Measurements from ENCODE around the gene PDZD2. TPM values are rescaled to one million over a fixed set of nuclear protein-coding genes. Genes with fewer than 3 reads are reported as not detected.

Gene PDZD2
- polyA plus RNA-seq, 3 donors = 16.9 to 20.2 (median 18.3) TPM

GRCh38 chr5:31807789-31808540 lies 169.0 kb downstream of the PDZD2 start:
- DNase-seq (ENCODE audit: low read depth in 3 of 3, low spot score in 2 of 3) = no peak

- DNase-seq (ENCODE audit: low read depth in 3 of 3, low spot score in 2 of 3) = peak; percentile 57 to 71 (median 63)
Measured at GRCh38 chr5:31809050-31809870, 170.3 kb downstream of the PDZD2 start.

GRCh38 chr5:31811210-31811609 lies 172.3 kb downstream of the PDZD2 start:
- DNase-seq (ENCODE audit: low read depth in 3 of 3, low spot score in 2 of 3) = no peak

- DNase-seq (ENCODE audit: low read depth in 3 of 3, low spot score in 2 of 3) = no peak
Measured at GRCh38 chr5:31815376-31815775, 176.4 kb downstream of the PDZD2 start.

GRCh38 chr5:31819926-31820516 lies 181.1 kb downstream of the PDZD2 start:
- DNase-seq (ENCODE audit: low read depth in 3 of 3, low spot score in 2 of 3) = no peak

GRCh38 chr5:31823472-31823871 lies 184.5 kb downstream of the PDZD2 start:
- no peak for DNase-seq (ENCODE audit: low read depth in 3 of 3, low spot score in 2 of 3)

- DNase-seq (ENCODE audit: low read depth in 3 of 3, low spot score in 2 of 3) = no peak
Measured at GRCh38 chr5:31824869-31825517, 186.1 kb downstream of the PDZD2 start.

GRCh38 chr5:31825518-31826068 lies 186.7 kb downstream of the PDZD2 start:
- peak; percentile 52 to 57 (median 53) for DNase-seq (ENCODE audit: low read depth in 3 of 3, low spot score in 2 of 3)

- no peak for DNase-seq (ENCODE audit: low read depth in 3 of 3, low spot score in 2 of 3)
Measured at GRCh38 chr5:31827867-31828266, 188.9 kb downstream of the PDZD2 start.

- no peak for DNase-seq (ENCODE audit: low read depth in 3 of 3, low spot score in 2 of 3)
Measured at GRCh38 chr5:31832966-31833365, 194.0 kb downstream of the PDZD2 start.

- no peak for DNase-seq (ENCODE audit: low read depth in 3 of 3, low spot score in 2 of 3)
Measured at GRCh38 chr5:31833710-31834109, 194.8 kb downstream of the PDZD2 start.

GRCh38 chr5:31844622-31845345 lies 205.9 kb downstream of the PDZD2 start:
- DNase-seq (ENCODE audit: low read depth in 3 of 3, low spot score in 2 of 3) = no peak

GRCh38 chr5:31845361-31845760 lies 206.4 kb downstream of the PDZD2 start:
- no peak for DNase-seq (ENCODE audit: low read depth in 3 of 3, low spot score in 2 of 3)

- no peak for DNase-seq (ENCODE audit: low read depth in 3 of 3, low spot score in 2 of 3)
Measured at GRCh38 chr5:31846934-31847333, 208.0 kb downstream of the PDZD2 start.

GRCh38 chr5:31847354-31847753 lies 208.4 kb downstream of the PDZD2 start:
- DNase-seq (ENCODE audit: low read depth in 3 of 3, low spot score in 2 of 3) = no peak

- peak; percentile 29 to 41 (median 38) for DNase-seq (ENCODE audit: low read depth in 3 of 3, low spot score in 2 of 3)
Measured at GRCh38 chr5:31850981-31851689, 212.2 kb downstream of the PDZD2 start.

- DNase-seq (ENCODE audit: low read depth in 3 of 3, low spot score in 2 of 3) = peak in 1 of 3 donors; percentile 15
Measured at GRCh38 chr5:31853398-31854135, 214.6 kb downstream of the PDZD2 start.

Data from right renal cortex interstitium (tissue), 3 donors.